ENCODE results near the gene PNPLA7.

GRCh38 chr9:137545123-137545522 is 5.1 kb downstream of the PNPLA7 start:
- TF ChIP-seq, protein P1, sequence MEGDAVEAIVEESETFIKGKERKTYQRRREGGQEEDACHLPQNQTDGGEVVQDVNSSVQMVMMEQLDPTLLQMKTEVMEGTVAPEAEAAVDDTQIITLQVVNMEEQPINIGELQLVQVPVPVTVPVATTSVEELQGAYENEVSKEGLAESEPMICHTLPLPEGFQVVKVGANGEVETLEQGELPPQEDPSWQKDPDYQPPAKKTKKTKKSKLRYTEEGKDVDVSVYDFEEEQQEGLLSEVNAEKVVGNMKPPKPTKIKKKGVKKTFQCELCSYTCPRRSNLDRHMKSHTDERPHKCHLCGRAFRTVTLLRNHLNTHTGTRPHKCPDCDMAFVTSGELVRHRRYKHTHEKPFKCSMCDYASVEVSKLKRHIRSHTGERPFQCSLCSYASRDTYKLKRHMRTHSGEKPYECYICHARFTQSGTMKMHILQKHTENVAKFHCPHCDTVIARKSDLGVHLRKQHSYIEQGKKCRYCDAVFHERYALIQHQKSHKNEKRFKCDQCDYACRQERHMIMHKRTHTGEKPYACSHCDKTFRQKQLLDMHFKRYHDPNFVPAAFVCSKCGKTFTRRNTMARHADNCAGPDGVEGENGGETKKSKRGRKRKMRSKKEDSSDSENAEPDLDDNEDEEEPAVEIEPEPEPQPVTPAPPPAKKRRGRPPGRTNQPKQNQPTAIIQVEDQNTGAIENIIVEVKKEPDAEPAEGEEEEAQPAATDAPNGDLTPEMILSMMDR (conservative IDR thresholded peaks at IDR 0.05; ENCODE audit: low read depth, low read length): no peak
- TF ChIP-seq EZH2phosphoT487 (IDR thresholded peaks at IDR 0.05; ENCODE audit: borderline replicate concordance, low read length): no peak
- TF ChIP-seq EZH2 (IDR thresholded peaks at IDR 0.05; ENCODE audit: low read length, unreplicated experiment): no peak
